Measurements from ENCODE around the gene TTC38.

The TTC38 gene

DNA sequence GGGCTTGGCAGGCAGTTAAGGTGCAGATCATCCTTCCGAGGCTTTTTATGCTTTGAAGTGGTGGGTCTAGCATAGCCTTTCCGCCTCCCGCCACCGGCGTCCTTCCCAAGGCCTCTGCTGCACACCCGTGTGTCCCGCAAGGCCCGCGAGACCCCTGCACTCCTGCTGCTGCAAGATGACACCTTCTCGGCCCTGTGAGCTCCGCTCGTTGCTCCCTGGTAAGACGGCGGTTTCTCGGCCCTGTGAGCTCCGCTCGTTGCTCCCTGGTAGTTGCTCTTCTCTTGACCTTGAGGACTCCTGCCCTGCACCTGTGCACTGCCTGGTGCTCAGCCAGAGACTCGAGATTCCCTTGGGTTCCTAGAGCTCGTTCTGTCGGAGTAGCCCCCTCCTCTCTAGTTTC is 49.8 kb downstream of the TTC38 start:
- TF ChIP-seq, protein P1, sequence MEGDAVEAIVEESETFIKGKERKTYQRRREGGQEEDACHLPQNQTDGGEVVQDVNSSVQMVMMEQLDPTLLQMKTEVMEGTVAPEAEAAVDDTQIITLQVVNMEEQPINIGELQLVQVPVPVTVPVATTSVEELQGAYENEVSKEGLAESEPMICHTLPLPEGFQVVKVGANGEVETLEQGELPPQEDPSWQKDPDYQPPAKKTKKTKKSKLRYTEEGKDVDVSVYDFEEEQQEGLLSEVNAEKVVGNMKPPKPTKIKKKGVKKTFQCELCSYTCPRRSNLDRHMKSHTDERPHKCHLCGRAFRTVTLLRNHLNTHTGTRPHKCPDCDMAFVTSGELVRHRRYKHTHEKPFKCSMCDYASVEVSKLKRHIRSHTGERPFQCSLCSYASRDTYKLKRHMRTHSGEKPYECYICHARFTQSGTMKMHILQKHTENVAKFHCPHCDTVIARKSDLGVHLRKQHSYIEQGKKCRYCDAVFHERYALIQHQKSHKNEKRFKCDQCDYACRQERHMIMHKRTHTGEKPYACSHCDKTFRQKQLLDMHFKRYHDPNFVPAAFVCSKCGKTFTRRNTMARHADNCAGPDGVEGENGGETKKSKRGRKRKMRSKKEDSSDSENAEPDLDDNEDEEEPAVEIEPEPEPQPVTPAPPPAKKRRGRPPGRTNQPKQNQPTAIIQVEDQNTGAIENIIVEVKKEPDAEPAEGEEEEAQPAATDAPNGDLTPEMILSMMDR (IDR thresholded peaks at IDR 0.05; ENCODE audit: low read depth, low read length) = no peak
- H3K4me3 ChIP-seq (ENCODE audit: low read depth, low read length) = no peak overlapping the region
- DNase-seq (ENCODE audit: low read depth, low spot score) = no peak
- in situ Hi-C loops (cut with HindIII; ENCODE audit: low sequenced_read_pairs) = no loop called here

DNA sequence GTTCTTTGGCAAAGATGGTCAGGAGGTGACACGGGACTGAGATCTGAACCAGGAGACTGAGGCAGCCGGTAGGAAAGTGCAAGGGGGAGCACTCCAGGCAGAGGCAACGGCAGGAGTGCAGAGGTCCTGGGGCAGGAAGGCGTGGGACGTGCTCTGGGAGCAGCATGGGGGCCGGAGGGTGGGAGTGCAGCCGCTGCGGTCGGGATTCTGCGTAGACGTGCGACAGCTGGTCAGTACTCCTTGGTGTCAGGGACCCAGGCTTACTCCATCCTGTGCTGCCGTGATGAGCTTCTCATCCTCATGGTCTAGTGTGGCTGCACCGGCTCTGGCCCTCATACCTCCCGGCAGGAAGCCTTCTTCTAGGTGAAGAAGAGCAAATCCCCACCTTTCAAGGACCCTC is 50.8 kb downstream of the TTC38 start:
- TF ChIP-seq, protein P1 (IDR thresholded peaks at IDR 0.05; ENCODE audit: low read depth, low read length) = no peak
- no peak overlapping the region for H3K4me3 ChIP-seq (ENCODE audit: low read depth, low read length)
- in situ Hi-C loops (cut with HindIII; ENCODE audit: low sequenced_read_pairs) = no loop called here
- no peak for DNase-seq (ENCODE audit: low read depth, low spot score)

- no peak for DNase-seq (ENCODE audit: low read depth, low spot score)
- no peak overlapping the region for H3K4me3 ChIP-seq (ENCODE audit: low read depth, low read length)
- TF ChIP-seq, protein P1 (IDR thresholded peaks at IDR 0.05; ENCODE audit: low read depth, low read length) = no peak
- in situ Hi-C loops (cut with HindIII; ENCODE audit: low sequenced_read_pairs) = no loop called here
Measured at GRCh38 chr22:46319319-46319718, 51.5 kb downstream of the TTC38 start.

- no peak overlapping the region for H3K4me3 ChIP-seq (ENCODE audit: low read depth, low read length)
- DNase-seq (ENCODE audit: low read depth, low spot score) = no peak
- in situ Hi-C loops (cut with HindIII; ENCODE audit: low sequenced_read_pairs) = no loop called here
- TF ChIP-seq, protein P1 (IDR thresholded peaks at IDR 0.05; ENCODE audit: low read depth, low read length) = no peak
Measured at GRCh38 chr22:46320166-46320710, 52.4 kb downstream of the TTC38 start.

DNA sequence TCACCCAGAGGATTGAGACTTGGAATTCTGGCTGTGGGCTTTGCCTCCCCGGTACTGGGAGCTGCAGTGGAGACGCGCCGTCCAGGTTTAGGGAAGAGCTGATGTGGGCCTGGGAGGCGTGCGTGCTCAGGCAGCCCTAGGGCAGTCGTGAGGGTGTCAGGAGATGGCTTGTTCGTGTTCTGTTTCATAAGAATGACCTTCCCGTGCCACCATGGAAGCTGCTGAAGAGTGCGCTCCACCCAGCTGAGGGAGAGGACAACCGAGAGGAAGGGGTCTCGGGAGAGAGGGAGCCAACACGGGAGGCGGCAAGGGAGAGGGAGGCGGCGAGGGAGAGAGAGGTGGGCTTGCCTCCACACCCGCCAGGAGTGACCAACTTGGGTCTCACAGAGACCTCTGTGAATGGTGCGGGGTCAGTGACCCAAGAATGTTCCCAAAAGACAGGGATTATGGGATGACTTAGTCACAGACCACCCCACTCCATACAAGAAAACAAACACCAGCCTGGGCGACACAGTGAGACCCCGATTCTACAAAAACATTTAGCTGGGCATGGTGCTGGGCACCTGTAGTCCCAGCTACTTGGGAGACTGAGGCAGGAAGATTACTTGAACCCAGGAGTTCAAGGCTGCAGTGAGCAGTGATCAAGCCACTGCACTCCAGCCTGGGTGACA is 53.0 kb downstream of the TTC38 start:
- in situ Hi-C loops (cut with HindIII; ENCODE audit: low sequenced_read_pairs) = no loop called here
- no peak overlapping the region for H3K4me3 ChIP-seq (ENCODE audit: low read depth, low read length)
- TF ChIP-seq, protein P1 (IDR thresholded peaks at IDR 0.05; ENCODE audit: low read depth, low read length) = no peak
- no peak for DNase-seq (ENCODE audit: low read depth, low spot score)

DNA sequence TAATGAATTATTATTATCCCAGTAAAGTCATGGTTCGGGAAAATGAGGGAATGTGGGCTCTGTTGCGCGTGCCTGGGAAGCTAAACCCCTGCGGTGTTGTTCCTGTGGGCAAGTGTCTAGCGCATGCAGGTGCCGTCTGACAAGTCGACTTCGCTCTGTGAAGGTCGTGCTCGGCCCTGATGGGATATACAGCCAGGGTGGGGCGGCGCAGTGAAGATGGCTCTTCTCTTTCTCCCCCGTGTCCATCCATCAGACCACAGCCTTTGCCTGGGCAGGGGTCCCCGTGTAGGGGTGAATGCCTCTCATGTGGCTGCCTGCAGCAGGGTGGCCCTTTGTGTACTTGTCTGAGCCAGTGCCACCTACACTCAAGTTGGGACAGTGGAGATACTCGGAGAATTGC is 54.9 kb downstream of the TTC38 start:
- in situ Hi-C loops (cut with HindIII; ENCODE audit: low sequenced_read_pairs) = no loop called here
- TF ChIP-seq, protein P1 (IDR thresholded peaks at IDR 0.05; ENCODE audit: low read depth, low read length) = no peak
- no peak overlapping the region for H3K4me3 ChIP-seq (ENCODE audit: low read depth, low read length)
- DNase-seq (ENCODE audit: low read depth, low spot score) = no peak
